NK-92 treated with Interleukin-12 subunit alpha and Interleukin-12 subunit beta, amount 100 ng/mL, for 24 hours (cell line): ENCODE measurements around the gene MED19.
"Not testable (repeated sequence)": the region's sequence is repeated elsewhere in the genome, so short reads cannot be mapped to it uniquely, and the experiment has no call there.

Source experiments
- DNase-seq: peaks from one replicate; lab custom pipeline; 2025; lab: John Stamatoyannopoulos, UW

The MED19 gene

GRCh38 chr11:57711414-57712255 is at the start of gene MED19:
MED19 (minus strand) TSS chr11:57712215; CDS start chr11:57712179, 36 bp downstream.
- DNase-seq: no peak

- no peak for DNase-seq
Observed at GRCh38 chr11:57758174-57758573, 46.2 kb upstream of the MED19 start.

GRCh38 chr11:57752954-57753353 is 40.9 kb upstream of the MED19 start:
- DNase-seq: no peak

- no peak for DNase-seq
Observed at GRCh38 chr11:57751676-57752253, 39.8 kb upstream of the MED19 start, which contains the start of gene BTBD18. BTBD18 (minus strand) TSS chr11:57751819; CDS start chr11:57751188, 631 bp downstream.

- DNase-seq: no peak
Observed at GRCh38 chr11:57751176-57751575, 39.2 kb upstream of the MED19 start.

GRCh38 chr11:57746920-57747319 is 34.9 kb upstream of the MED19 start:
- no peak for DNase-seq

- no peak for DNase-seq
Observed at GRCh38 chr11:57745206-57745605, 33.2 kb upstream of the MED19 start.

- DNase-seq: no peak
Observed at GRCh38 chr11:57744357-57744756, 32.3 kb upstream of the MED19 start.

GRCh38 chr11:57742087-57742452 is 30.1 kb upstream of the MED19 start:
- no peak for DNase-seq

GRCh38 chr11:57741132-57742086 is 29.4 kb upstream of the MED19 start, which contains the start of gene SELENOH:
SELENOH (plus strand) TSS chr11:57741491; CDS start chr11:57741596, 105 bp downstream.
- DNase-seq: peak; percentile 92

- no peak for DNase-seq
Observed at GRCh38 chr11:57735619-57736298, 23.7 kb upstream of the MED19 start.

GRCh38 chr11:57732661-57733060 is 20.6 kb upstream of the MED19 start:
- DNase-seq: no peak

- DNase-seq: no peak
Observed at GRCh38 chr11:57729479-57729878, 17.5 kb upstream of the MED19 start.

- no peak for DNase-seq
Observed at GRCh38 chr11:57728829-57729228, 16.8 kb upstream of the MED19 start.

- no peak for DNase-seq
Observed at GRCh38 chr11:57727185-57727584, 15.2 kb upstream of the MED19 start.

GRCh38 chr11:57716726-57717125 is 4.7 kb upstream of the MED19 start:
- DNase-seq: not testable (repeated sequence)

- no peak for DNase-seq
Observed at GRCh38 chr11:57713835-57714234, 1.8 kb upstream of the MED19 start.

- DNase-seq: peak; percentile 81
Observed at GRCh38 chr11:57712256-57713150, 488 bp upstream of the MED19 start, which contains the start of gene TMX2. TMX2 (plus strand) TSS chr11:57712593; CDS start chr11:57712619, 26 bp downstream.

- DNase-seq: no peak
Observed at GRCh38 chr11:57709802-57710367, 2.1 kb downstream of the MED19 start.

- DNase-seq: not testable (repeated sequence)
Observed at GRCh38 chr11:57705432-57705831, 6.6 kb downstream of the MED19 start.
